Ovary (tissue), 3 donors: ENCODE results near the gene CFAP54.

Experiments used
- EP300 ChIP-seq: sonication (generic); formaldehyde crosslinking; IDR thresholded peaks from one replicate; pipeline ENCODE4 v1.6.1; 2017; ENCODE audit warnings: antibody characterized with exemption
- POLR2A ChIP-seq: fragments of 450-650 bp; IDR thresholded peaks from one replicate; pipeline ENCODE4 v1.6.1; 2017; ENCODE audit warnings: antibody characterized with exemption, mild to moderate bottlenecking, moderate library complexity
- TF ChIP-seq, protein P1 (sequence below), 3 donors: fragments of 450-650 bp in 2 of 3; fragments of 200-600 bp in 1 of 3; IDR thresholded peaks; one replicate each; pipeline versions ENCODE4 v1.5.1 to v1.8.0; 2016 to 2022; ENCODE audit warnings: antibody characterized with exemption in 3 of 3, mild to moderate bottlenecking in 1 of 3
- donor health status: DM: no; HTN: no; CAD: no.

- TF ChIP-seq, protein P1, sequence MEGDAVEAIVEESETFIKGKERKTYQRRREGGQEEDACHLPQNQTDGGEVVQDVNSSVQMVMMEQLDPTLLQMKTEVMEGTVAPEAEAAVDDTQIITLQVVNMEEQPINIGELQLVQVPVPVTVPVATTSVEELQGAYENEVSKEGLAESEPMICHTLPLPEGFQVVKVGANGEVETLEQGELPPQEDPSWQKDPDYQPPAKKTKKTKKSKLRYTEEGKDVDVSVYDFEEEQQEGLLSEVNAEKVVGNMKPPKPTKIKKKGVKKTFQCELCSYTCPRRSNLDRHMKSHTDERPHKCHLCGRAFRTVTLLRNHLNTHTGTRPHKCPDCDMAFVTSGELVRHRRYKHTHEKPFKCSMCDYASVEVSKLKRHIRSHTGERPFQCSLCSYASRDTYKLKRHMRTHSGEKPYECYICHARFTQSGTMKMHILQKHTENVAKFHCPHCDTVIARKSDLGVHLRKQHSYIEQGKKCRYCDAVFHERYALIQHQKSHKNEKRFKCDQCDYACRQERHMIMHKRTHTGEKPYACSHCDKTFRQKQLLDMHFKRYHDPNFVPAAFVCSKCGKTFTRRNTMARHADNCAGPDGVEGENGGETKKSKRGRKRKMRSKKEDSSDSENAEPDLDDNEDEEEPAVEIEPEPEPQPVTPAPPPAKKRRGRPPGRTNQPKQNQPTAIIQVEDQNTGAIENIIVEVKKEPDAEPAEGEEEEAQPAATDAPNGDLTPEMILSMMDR (IDR thresholded peaks at IDR 0.05), result no peak
- TF ChIP-seq POLR2A, result no peak
- no peak for TF ChIP-seq EP300
These were observed 45.0 kb downstream of the CFAP54 start for GRCh38 chr12:96534339-96534738.
